GM12873 (cell line): ENCODE measurements around the gene CENPI.

Source experiments
- TF ChIP-seq, protein P1 (sequence below): IDR thresholded peaks from 2 replicates; pipeline ENCODE4 v1.5.1; 2012; ENCODE audit warnings: low read depth, mild to moderate bottlenecking, moderate library complexity, low read length, control low read depth; ENCODE audit not compliant: insufficient read depth; ENCODE audit errors: missing control alignments

CENPI gene

DNA sequence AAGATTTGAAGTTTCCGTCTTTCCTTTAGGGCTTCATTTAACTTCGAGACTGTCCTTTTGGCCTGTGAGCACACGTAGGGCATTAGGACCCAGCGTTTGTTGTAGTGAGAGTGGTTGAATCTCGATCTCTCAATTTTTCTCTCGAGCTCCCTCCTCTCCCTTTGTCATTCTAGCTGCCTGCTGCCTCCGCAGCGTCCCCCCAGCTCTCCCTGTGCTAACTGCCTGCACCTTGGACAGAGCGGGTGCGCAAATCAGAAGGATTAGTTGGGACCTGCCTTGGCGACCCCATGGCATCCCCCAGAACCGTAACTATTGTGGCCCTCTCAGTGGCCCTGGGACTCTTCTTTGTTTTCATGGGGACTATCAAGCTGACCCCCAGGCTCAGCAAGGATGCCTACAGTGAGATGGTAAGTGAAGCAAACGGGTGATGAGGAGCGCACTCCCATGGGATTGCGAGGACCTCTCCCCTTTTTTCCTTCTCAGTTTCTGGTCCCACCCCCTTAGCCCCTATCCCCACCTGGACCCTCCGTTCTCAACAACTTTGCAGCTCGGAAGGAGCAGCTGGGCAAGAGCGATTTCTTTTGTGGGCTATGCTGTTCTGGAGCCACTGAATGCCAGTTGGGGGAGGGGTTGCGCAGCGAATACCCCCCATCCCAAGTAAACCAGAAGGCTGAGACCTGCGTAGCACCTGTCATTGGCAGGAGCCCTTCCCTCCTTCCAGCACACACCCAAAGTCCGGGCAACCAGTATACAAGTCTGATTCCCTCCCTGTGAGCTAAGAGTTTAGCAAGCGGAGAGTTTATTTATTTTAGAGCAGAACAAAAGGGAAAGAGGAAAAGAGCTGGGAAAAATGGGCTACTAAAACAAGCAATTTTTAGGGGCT, 19.0 kb upstream of the CENPI start, which contains the start of gene TMEM35A:
TSS of gene TMEM35A (plus strand) at position 164 of the 883 bp plus-strand sequence. CDS start at position 288, 124 bp downstream.
- TF ChIP-seq, protein P1, sequence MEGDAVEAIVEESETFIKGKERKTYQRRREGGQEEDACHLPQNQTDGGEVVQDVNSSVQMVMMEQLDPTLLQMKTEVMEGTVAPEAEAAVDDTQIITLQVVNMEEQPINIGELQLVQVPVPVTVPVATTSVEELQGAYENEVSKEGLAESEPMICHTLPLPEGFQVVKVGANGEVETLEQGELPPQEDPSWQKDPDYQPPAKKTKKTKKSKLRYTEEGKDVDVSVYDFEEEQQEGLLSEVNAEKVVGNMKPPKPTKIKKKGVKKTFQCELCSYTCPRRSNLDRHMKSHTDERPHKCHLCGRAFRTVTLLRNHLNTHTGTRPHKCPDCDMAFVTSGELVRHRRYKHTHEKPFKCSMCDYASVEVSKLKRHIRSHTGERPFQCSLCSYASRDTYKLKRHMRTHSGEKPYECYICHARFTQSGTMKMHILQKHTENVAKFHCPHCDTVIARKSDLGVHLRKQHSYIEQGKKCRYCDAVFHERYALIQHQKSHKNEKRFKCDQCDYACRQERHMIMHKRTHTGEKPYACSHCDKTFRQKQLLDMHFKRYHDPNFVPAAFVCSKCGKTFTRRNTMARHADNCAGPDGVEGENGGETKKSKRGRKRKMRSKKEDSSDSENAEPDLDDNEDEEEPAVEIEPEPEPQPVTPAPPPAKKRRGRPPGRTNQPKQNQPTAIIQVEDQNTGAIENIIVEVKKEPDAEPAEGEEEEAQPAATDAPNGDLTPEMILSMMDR, result no peak

DNA sequence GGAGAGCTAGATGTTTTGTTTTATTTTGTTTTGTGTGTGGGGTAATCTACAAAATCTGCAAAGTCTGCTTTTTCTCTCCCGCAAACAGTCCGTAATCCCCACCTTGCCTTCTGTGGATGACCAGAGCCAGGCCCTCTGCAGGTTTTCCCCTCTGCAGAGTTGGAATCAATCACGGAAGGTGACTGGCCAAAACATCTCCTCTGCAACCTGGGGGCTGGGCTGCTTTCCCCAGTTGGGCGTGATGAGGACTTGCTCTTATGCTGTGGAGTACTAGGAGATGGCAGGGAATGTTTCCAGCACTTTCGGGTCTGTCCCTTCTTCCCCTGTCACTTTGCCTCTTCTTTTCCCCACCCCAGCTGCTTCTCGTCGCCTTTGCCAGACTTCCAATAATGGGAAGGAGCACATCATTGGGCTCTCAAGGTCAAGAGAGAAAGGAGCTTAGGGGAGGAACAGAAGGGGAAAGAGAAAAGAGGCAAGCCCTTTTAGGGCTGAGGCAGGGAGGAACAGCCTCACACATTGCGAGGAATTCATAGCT, 18.2 kb upstream of the CENPI start:
- TF ChIP-seq, protein P1, result no peak

DNA sequence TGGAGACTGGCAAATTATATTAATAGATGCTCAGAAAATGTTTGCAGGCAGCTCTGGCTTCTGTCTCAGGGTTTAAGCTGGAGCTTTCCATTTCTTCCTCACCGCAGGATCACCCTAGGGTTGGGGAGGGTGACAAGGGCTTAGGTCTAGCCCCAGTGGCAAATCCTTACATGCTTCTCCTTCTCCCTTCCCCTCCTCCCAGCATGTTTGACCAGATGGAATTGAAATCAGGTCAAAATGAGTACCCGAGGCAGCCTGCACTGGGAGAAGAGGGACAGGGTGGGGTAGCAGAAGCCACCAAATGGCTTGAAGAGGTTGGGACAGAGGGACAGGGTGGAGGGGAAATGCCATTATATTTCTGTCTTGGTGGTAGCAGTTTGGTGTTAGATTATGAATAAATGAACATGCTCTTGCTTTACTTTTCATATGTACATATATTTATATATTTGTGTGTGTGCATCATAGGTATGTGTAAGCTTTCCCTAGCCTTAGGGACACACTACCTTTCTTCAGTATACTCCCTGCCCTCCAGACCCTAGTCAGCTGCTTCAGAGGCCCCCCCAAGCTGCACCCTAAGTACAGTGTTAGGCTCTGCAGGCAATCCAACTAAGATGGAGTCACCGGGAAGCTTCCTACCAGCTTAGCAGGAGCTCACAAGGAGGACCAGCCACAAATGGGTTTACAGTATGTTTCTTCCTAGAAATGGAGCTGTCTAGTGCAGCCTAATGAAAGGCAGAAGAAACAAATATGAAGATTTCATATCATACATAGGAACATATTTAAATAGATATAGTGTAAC, 17.5 kb upstream of the CENPI start:
- TF ChIP-seq, protein P1, result no peak

DNA sequence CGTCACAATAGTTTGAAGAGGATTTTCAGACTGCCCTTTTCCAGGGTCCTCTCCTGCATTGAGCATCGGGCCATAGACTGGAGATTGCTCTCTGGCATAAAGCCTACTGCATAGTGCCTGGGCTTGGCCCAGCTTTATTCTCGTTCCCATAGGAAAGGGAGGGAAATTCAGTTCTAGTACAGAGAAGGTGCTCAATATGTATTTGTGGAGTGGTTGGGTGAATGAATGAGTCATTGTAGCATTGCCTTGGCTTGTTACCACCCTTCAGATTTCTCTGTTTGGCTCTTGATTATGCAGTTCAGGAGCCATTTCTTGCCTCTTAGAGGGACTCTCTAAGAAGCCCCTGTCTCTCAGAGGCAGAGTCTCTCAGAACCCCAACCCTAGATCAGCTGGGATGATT, 16.8 kb upstream of the CENPI start:
- TF ChIP-seq, protein P1, result no peak

DNA sequence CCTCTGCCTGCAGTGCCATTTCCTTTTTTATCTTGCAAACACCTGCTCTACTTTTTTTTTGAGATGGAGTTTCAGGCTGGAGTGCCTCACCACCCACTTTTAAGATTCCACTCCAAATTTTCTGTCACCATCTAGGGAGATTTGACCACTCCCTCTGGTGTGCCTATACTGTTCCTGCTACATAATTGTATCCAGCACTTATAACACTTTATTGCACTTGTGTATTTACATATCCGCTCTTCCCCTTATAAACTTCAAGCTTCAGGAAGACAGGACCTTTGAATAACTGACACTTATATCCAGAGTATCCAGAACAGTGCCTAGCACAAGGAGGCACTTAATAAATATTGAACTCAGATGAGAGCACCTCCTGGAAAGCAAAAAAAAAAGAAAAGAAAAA, 6.2 kb upstream of the CENPI start:
- TF ChIP-seq, protein P1, result no peak

DNA sequence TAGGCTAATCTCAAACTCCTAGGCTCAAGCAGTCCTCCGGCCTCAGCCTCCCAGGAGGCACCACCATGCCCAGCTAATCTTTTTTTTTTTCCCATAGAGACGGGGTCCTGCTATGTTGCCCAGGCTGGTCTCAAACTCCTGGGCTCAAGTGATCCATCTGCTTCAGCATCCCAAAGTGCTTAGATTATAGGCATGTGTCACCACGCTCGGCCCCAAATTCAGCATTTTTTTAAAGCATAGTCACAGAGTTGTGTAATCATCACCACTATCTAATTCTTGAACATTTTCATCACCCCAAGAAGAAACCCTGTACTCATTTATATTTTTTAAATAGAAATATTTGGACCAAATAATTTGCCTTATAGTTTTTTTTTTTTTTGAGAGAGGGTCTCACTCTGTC, 10.3 kb downstream of the CENPI start:
- TF ChIP-seq, protein P1, result no peak

DNA sequence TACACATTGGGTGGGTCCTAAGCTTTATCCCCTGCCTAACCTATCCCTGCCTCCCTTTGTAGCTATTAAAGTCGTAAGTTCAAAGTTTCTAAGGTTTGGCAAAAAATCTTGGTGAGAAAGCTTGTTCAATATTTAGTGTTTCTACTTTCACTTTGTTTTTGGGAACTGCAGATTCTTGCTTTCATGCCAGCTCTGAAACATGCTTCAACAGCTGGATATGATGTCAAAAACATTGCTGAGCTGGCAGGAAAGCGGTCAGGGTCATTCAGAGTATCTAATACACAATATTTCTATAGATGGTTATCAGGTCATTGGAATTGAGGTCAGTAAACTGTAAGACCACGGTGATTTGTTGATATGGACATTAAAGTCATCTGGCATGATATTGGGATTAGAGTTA, 19.7 kb downstream of the CENPI start:
- TF ChIP-seq, protein P1, result no peak
